T-helper 1 cell treated with Interleukin-12 subunit alpha and Interleukin-12 subunit beta and Interleukin-4 antibody, amounts not matched to agents 30 μg/mL and 1 μg/mL, for 36 hours (primary cell): ENCODE results near the gene NOC2L.

ENCODE experiments used
- H3K27ac Mint-ChIP-seq: one replicate; pipeline ENCODE4 v1.8.0; 2021; ENCODE audit warnings: mild to moderate bottlenecking, mixed read lengths
- H3K27me3 Mint-ChIP-seq: one replicate; pipeline ENCODE4 v1.8.0; 2021; ENCODE audit warnings: low read depth, mixed read lengths
- H3K36me3 Mint-ChIP-seq: one replicate; pipeline ENCODE4 v1.8.0; 2021; ENCODE audit warnings: low read depth, mixed read lengths
- H3K4me1 Mint-ChIP-seq: one replicate; pipeline ENCODE4 v1.8.0; 2021; ENCODE audit warnings: low read depth, mixed read lengths
- H3K4me3 Mint-ChIP-seq: one replicate; pipeline ENCODE4 v1.8.0; 2021; ENCODE audit warnings: mild to moderate bottlenecking, moderate library complexity, mixed read lengths
- H3K9me3 Mint-ChIP-seq: one replicate; pipeline ENCODE4 v1.8.0; 2021; ENCODE audit warnings: mixed read lengths

NOC2L gene

GRCh38 chr1:919271-919872 lies 39.7 kb downstream of the NOC2L start:
- Mint-ChIP-seq H3K27me3 (peaks cover 37% of the 10 kb centered on the region), H3K27ac (no peak overlapping the region), H3K9me3 (no peaks in the 10 kb centered on the region), H3K4me3 (no peak overlapping the region), H3K36me3 (no peaks in the 10 kb centered on the region), H3K4me1 (peaks cover 3% of the 10 kb centered on the region)

GRCh38 chr1:918843-919242 lies 40.2 kb downstream of the NOC2L start:
- Mint-ChIP-seq H3K36me3 (no peaks in the 10 kb centered on the region), H3K9me3 (no peaks in the 10 kb centered on the region), H3K4me1 (peaks cover 3% of the 10 kb centered on the region), H3K27me3 (peaks cover 37% of the 10 kb centered on the region), H3K27ac (no peak overlapping the region), H3K4me3 (no peak overlapping the region)

- Mint-ChIP-seq H3K27me3 (peaks cover 35% of the 10 kb centered on the region), H3K36me3 (no peaks in the 10 kb centered on the region), H3K4me3 (no peak overlapping the region), H3K27ac (no peak overlapping the region), H3K4me1 (peaks cover 2% of the 10 kb centered on the region), H3K9me3 (no peaks in the 10 kb centered on the region)
Measured at GRCh38 chr1:918353-918752, 40.7 kb downstream of the NOC2L start.

- peaks cover 3% of the 10 kb centered on the region for H3K4me1 Mint-ChIP-seq
- H3K27me3 Mint-ChIP-seq = peaks cover 31% of the 10 kb centered on the region
- H3K9me3 Mint-ChIP-seq = no peaks in the 10 kb centered on the region
- no peaks in the 10 kb centered on the region for H3K36me3 Mint-ChIP-seq
- no peak overlapping the region for H3K4me3 Mint-ChIP-seq
- no peak overlapping the region for H3K27ac Mint-ChIP-seq
Measured at GRCh38 chr1:917466-918091, 41.5 kb downstream of the NOC2L start.

GRCh38 chr1:917076-917459 lies 42.0 kb downstream of the NOC2L start:
- H3K4me3 Mint-ChIP-seq = no peak overlapping the region
- H3K9me3 Mint-ChIP-seq = no peaks in the 10 kb centered on the region
- H3K4me1 Mint-ChIP-seq = peaks cover 7% of the 10 kb centered on the region
- H3K27ac Mint-ChIP-seq = no peak overlapping the region
- H3K36me3 Mint-ChIP-seq = no peaks in the 10 kb centered on the region
- H3K27me3 Mint-ChIP-seq = peaks cover 31% of the 10 kb centered on the region

GRCh38 chr1:916173-917075 lies 42.6 kb downstream of the NOC2L start:
- Mint-ChIP-seq H3K4me1 (peaks cover 7% of the 10 kb centered on the region), H3K9me3 (no peaks in the 10 kb centered on the region), H3K27me3 (peaks cover 28% of the 10 kb centered on the region), H3K4me3 (no peak overlapping the region), H3K36me3 (no peaks in the 10 kb centered on the region), H3K27ac (no peak overlapping the region)

GRCh38 chr1:915295-916172 lies 43.5 kb downstream of the NOC2L start:
- no peaks in the 10 kb centered on the region for H3K9me3 Mint-ChIP-seq
- no peaks in the 10 kb centered on the region for H3K36me3 Mint-ChIP-seq
- peaks cover 31% of the 10 kb centered on the region for H3K27me3 Mint-ChIP-seq
- no peak overlapping the region for H3K27ac Mint-ChIP-seq
- peaks cover 7% of the 10 kb centered on the region for H3K4me1 Mint-ChIP-seq
- H3K4me3 Mint-ChIP-seq = no peak overlapping the region

- no peak overlapping the region for H3K27ac Mint-ChIP-seq
- H3K4me3 Mint-ChIP-seq = no peak overlapping the region
- no peaks in the 10 kb centered on the region for H3K9me3 Mint-ChIP-seq
- peaks cover 7% of the 10 kb centered on the region for H3K4me1 Mint-ChIP-seq
- no peaks in the 10 kb centered on the region for H3K36me3 Mint-ChIP-seq
- peaks cover 28% of the 10 kb centered on the region for H3K27me3 Mint-ChIP-seq
Measured at GRCh38 chr1:914891-915280, 44.2 kb downstream of the NOC2L start.

- peaks cover 28% of the 10 kb centered on the region for H3K27me3 Mint-ChIP-seq
- H3K9me3 Mint-ChIP-seq = no peaks in the 10 kb centered on the region
- no peak overlapping the region for H3K4me3 Mint-ChIP-seq
- H3K4me1 Mint-ChIP-seq = peaks cover 7% of the 10 kb centered on the region
- no peaks in the 10 kb centered on the region for H3K36me3 Mint-ChIP-seq
- H3K27ac Mint-ChIP-seq = no peak overlapping the region
Measured at GRCh38 chr1:914131-914890, 44.7 kb downstream of the NOC2L start.

- no peak overlapping the region for H3K4me3 Mint-ChIP-seq
- H3K27me3 Mint-ChIP-seq = peaks cover 28% of the 10 kb centered on the region
- no peaks in the 10 kb centered on the region for H3K9me3 Mint-ChIP-seq
- H3K36me3 Mint-ChIP-seq = no peaks in the 10 kb centered on the region
- peaks cover 7% of the 10 kb centered on the region for H3K4me1 Mint-ChIP-seq
- no peak overlapping the region for H3K27ac Mint-ChIP-seq
Measured at GRCh38 chr1:913491-914130, 45.4 kb downstream of the NOC2L start.

- Mint-ChIP-seq H3K4me1 (peaks cover 7% of the 10 kb centered on the region), H3K9me3 (no peaks in the 10 kb centered on the region), H3K4me3 (no peak overlapping the region), H3K36me3 (no peaks in the 10 kb centered on the region), H3K27ac (no peak overlapping the region), H3K27me3 (peaks cover 28% of the 10 kb centered on the region)
Measured at GRCh38 chr1:912740-913301, 46.2 kb downstream of the NOC2L start.

GRCh38 chr1:911875-912739 lies 46.9 kb downstream of the NOC2L start:
- H3K4me1 Mint-ChIP-seq = peaks cover 7% of the 10 kb centered on the region
- no peak overlapping the region for H3K4me3 Mint-ChIP-seq
- H3K9me3 Mint-ChIP-seq = no peaks in the 10 kb centered on the region
- peaks cover 33% of the 10 kb centered on the region for H3K27me3 Mint-ChIP-seq
- H3K27ac Mint-ChIP-seq = no peak overlapping the region
- H3K36me3 Mint-ChIP-seq = no peaks in the 10 kb centered on the region
